MM.1S (cell line): ENCODE measurements around the gene SUPT7L.

Experiments
- EZH2 ChIP-seq: fragments of 300-600 bp; sonication (generic); optimal IDR thresholded peaks from 2 replicates; pipeline ENCODE3; 2017; ENCODE audit warnings: low read depth, mild to moderate bottlenecking, antibody characterized with exemption, low read length, mixed read lengths
- EZH2phosphoT487 ChIP-seq: fragments of 300-600 bp; sonication (generic); IDR thresholded peaks from 2 replicates; pipeline ENCODE4 v1.6.1; 2018; ENCODE audit warnings: antibody characterized with exemption, low read length
- TF ChIP-seq, protein P1 (sequence below): fragments of 300-600 bp; sonication (generic); IDR thresholded peaks from 2 replicates; pipeline ENCODE4 v1.5.1; 2016; ENCODE audit warnings: antibody characterized with exemption, low read length, mixed read lengths

DNA sequence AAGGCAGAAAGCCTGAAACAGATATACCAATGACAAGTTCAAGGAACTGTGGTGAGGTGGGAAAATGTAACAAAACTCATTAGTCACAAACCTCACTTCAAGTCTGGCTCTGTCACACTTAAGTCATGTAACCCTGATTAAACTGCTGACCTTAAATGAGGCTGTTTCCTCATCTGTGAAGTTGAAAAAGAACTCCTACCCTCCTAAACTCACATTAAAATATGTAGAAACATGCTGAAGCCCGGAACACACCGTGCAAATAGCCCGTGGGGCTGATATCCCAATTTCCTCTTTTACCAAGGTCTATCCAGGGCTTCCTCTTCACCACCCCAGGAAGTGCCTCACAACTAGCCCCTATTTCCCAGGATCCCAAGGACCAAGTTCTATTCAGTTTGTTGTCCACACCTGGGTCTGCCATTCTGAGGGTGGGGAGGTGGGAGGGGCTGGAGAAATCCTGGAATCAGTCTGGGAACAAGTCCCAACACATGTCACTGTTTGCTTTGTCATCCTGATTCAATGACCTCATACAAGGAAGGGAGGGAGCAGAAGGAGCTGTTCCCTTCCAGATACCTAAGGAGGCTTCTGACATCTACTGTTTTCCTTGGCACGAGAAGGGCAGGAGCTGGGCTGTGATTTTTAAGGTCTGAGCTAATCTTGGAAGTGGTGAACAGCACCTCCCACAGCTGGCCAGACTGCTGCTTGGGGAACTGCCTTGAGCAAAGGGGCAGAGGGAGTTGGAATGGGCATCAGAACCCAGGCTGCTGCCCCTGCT is 42.6 kb upstream of the SUPT7L start:
- TF ChIP-seq, protein P1, sequence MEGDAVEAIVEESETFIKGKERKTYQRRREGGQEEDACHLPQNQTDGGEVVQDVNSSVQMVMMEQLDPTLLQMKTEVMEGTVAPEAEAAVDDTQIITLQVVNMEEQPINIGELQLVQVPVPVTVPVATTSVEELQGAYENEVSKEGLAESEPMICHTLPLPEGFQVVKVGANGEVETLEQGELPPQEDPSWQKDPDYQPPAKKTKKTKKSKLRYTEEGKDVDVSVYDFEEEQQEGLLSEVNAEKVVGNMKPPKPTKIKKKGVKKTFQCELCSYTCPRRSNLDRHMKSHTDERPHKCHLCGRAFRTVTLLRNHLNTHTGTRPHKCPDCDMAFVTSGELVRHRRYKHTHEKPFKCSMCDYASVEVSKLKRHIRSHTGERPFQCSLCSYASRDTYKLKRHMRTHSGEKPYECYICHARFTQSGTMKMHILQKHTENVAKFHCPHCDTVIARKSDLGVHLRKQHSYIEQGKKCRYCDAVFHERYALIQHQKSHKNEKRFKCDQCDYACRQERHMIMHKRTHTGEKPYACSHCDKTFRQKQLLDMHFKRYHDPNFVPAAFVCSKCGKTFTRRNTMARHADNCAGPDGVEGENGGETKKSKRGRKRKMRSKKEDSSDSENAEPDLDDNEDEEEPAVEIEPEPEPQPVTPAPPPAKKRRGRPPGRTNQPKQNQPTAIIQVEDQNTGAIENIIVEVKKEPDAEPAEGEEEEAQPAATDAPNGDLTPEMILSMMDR = no peak
- TF ChIP-seq EZH2phosphoT487 (no peak), EZH2 (no peak)
